DMS53 (cell line): ENCODE results near the gene RHCG.
"Not testable (repeated sequence)": the region's sequence is repeated elsewhere in the genome, so short reads cannot be mapped to it uniquely, and the experiment has no call there.

ENCODE experiments used
- DNase-seq: peaks from one replicate; lab custom pipeline; 2025; lab: John Stamatoyannopoulos, UW

Gene RHCG

DNA sequence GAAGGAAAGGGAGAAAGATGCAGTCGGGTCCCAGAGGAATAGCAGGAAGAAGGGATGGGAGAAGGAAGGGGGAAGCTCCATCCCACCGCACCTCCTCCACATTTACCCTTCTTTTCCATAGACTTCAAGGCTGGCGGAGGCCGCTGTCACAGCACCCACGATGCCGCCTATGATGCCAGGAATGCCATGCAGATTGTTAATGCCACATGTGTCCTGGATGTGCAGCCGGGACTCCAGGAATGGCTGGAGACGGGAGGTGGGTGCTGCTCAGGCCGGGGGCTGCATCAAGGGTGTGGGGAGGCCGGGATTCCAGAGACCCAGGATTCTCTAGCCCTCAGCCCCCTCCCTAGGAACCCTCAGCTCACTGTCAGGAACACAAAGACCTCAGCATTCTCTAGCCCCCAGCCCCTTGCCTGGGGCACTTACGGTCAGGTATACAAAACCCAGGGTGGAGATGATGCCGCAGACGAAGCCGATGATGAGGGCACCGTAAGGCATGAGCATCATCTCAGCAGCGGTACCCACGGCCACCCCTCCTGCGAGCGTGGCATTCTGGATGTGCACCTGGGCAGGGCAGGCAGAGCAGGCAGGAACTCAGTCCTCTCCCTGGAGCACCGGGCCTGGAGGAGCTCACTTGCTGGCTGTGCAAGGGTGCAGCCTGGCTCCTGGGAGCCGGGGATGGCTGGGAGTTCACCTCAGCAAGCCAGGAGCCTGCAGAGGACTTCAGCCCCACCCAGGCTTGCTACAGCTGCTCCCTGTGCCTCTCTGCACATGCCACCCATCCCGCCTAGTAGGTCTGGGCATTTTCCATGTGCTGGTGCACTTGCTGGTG is 18.8 kb downstream of the RHCG start:
- no peak for DNase-seq

DNA sequence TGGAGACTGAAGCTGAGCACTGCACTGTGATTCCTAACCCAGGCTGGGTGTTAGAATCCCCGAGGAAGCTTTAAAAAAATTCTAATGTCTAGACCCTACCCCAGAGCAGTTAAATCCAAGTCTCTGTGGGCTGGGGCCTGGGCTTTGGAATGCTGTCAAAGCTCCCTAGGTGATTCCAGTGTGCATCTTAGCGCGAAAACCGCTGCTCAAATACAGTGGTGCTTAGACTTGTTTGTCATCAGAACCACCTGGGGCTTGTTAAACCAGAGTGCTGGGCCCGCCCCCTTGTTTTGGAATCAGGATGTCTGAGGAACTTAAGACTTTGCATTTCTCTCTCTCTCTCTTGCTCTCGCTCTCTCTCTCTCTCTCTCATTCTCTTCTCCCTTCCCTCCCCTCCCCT is 20.7 kb downstream of the RHCG start:
- DNase-seq: peak; percentile 7

DNA sequence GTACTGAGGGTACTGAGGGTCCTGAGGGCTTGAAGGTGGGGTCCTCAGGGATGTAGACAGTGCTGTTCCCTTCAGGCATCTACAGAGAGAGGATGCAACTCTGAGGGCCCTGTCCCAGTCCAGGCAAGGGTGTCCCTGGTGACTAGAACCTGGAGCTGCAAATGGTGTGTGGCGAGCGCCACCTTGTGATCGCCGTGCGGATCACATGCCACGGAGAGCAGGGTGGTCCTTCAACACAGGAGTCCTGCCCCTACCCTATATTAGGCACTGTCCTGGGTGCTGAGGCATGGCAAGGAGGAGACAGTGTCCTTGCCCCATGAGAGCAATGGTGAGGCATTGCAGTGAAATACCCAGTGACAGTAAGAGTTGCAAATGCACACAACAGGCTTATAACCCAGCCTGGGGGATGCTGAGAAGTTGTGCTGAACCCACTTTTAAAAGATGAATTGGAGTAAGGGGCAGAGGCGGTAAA is 23.6 kb downstream of the RHCG start:
- peak; percentile 70 for DNase-seq

DNA sequence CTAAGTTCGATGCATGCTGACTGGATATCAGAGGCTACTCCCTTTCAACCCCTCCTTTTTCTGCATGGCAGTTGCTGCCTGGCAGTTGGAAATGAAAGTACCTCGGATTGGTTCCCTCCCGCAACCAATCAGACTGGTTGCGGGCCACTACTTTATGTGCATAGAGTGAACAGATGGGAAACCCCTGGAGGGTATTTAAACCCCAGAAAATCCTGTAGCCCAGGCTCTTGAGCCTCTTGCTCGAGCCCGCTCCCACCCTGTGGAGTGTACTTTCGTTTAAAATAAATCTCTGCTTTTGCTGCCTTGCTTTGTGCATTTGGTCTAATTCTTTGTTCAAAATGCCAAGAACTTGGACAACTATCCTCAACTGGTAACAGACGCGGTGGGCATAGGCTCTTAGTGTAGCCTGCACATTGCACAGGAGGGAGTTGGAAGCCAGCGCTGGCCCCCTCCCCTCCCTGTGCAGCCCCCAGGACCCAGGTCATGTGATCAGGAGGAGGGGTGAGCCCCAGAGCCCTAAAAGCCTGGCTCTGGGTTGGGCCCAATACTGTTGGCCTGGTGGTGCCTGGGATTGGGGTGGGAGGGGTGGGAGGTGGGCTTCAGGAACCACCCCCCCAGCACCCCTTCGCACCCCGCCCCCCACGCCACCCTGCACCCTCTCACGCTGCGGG is 26.8 kb downstream of the RHCG start:
- no peak for DNase-seq

DNA sequence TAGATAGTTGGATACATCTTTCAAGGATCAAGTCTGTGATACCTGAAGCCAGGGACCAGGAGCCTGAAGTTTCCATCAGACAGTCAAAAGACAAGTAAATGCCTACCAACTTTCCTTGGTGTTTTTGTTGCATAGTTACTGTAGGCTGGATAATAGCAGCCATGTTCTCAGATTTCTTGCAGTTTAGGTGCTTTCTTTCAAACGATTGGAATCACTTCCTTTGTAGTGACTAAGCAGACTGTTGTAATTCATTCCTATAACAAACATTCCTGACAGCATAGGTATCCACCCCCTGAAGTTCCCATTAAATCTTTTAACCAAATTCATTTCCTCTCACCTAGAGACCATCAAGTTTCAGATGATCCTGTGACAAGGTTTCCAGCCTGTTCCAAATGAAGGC is 27.6 kb downstream of the RHCG start:
- DNase-seq: not testable (repeated sequence)

DNA sequence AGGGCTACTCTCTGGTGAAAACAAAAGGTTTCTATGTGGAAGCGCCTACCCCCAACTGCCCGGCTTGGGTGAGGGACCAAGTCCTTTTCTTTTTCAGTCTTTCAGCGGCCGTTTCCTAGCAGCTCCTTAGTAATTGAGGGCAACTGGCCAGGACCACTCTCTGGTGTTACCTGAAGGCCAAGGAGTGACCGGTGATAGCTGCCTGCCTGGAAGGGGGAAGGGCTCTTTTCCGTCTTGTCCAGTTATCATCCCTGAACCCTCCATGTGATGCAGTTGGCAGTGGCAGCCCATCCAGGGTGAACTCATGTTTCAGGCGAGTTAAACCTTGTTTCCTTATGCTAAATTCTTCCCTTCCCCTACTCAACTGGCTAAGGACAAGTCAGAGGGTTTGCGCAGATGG is 33.3 kb downstream of the RHCG start:
- no peak for DNase-seq

DNA sequence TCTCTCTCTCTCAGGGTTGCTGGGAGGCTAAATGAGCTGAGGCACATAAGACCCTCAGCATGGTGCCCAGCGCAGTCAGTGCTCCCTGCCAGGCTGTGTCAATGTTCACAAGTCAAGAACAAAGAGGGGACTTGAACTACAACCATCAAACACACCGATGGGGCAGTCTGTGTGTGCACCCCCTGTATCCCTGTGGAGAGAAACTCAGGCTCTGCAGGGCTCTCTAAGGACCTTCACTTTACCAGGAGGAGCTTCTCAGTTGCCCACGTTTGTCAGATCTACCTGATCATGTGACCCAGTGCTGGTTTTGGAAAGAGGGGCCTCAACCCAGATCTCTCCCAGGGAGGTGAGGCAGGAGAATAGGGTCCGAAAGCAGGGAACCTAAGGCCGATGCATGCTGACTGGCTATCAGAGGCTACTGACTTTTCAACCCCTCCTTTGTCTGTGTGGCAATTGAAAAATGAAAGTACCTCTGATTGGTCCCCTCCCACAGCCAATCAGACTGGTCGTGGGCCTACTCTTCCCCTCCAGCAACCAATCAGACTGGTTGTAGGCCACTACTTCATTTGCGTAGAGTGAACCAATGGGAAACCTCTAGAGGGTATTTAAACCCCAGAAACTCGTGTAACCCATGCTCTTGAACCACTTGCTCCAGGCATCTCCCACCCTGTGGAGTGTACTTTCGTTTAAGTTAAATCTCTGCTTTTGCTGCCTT is 34.0 kb downstream of the RHCG start:
- peak; percentile 5 for DNase-seq

DNA sequence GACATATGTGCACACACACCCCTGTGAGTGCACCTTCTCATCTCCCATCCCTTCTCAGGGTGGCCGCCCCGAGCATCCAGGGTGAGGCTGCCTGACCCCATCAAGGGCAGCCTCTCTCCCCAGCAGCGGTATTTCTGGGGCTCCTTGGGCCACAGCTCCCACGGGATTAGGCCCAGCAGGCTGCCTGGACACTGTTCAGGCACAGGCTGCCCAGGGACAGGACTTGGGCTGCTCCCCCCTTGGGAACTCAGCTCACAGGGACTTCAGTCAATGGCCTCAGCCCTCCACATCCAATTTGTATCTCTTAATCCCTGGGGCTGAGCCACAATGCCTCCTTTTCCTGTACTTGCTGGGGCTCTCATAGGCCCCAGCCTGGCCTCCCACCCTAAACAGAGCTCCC is 35.0 kb downstream of the RHCG start:
- DNase-seq: no peak

DNA sequence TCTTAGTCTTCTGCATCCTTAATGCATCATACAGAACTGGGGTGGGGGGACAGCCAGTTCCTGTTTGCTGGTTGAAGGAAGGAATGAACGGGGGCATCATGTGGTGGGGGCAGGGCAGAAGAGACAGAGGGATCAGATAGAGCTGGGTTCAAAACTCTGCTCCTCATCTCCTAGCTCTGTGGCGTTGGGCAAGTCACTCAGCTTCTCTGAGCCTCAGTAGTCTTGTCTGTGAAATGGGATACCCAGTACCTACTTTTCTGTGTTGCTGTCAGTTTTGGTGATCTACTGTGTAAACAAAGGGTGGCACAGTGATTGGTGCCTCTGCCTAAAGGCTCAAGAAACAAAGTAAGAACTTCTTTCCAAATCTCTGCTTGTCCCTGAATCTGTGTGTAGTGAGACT is 36.3 kb downstream of the RHCG start:
- no peak for DNase-seq

DNA sequence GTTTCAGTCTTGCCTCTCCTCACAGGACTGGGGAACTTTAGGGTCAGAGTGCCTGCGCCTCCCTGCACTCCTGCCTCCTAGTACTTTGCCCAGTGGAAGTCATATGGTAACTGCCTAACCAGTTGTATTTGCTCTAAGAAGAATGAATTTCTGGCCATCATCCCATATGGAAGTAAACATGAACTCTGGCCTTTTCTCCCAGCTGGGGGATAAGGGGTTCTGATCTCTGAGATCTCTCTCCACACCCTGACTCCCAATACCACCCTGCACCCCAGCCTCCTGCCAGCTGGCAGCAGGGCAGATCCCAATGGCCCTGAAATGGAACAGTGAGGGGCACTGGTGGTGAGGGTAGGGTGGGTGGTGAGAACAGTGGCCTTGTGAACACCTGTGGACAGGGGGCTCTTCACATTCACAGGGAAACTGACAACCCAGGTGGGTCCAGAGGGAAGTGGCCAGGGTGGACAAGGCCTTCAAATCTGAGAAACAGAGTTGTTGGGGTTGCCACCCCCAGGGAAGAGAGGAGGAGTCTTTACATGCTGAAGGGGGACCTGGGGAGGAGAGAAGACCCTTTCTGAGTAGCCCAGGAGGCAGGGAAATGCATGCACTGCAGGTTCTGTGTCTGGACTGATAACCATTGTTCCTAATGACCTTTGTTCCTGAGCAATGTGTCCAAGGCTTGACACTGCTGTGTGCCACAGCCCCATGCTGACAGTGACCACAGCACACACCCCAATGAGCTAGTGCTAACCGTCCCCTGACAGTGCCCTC is 36.9 kb downstream of the RHCG start:
- no peak for DNase-seq

DNA sequence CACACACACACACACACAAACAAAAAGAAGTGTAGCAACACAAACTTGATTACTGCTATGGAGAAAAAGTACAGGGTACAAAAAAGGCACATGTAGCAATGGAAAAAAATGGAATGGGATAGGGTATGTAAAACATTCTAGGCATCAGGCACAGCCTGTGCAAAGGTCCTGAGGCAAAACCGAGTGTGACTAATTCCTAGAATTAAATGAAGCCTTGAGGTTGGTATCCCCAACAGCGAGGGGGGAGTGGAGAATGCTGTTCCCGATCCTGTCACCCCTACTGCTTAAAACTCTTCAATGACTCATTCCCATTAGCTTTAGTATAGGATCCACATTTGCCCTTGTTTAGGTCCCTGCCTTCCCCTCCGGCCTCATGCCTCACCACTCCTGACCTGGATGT is 37.9 kb downstream of the RHCG start:
- no peak for DNase-seq

DNA sequence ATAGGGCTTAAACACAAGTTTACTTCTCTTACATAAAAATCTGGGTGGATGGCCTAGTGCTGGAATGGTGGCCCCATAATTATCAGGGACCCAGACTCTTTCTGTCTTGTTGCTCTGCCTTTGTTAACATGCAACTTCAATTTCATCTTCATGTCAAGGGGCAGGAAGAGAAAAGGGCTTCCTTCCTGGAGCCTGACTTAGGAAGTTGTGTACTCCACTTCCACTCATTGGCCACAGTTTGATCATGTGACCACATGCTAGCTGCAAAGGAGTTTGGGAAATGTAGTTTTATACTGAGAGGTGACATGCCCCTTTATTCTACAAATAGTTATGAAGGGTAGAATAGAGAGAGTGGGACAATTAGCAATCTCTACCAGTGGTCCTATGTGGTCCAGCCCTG is 39.3 kb downstream of the RHCG start:
- DNase-seq: peak; percentile 60

DNA sequence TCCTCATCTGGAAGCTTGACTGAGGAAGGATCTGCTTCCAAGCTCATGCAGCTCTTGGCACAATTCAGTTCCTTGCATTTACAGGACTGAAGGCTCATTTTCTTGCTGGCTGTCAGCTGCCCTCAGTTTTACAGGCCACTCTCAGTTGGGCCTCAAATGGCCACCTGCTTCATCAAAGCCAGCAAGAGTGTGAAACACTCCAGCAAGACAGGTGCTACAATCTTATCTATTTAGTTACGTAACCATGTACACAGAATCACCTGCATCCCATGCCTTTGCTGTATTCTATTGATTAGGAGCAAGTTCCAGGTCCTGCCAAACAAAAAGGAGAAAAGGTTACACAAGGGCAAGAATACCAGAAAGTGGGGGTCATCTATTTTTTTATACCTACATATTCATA is 40.8 kb downstream of the RHCG start:
- DNase-seq: peak; percentile 54

DNA sequence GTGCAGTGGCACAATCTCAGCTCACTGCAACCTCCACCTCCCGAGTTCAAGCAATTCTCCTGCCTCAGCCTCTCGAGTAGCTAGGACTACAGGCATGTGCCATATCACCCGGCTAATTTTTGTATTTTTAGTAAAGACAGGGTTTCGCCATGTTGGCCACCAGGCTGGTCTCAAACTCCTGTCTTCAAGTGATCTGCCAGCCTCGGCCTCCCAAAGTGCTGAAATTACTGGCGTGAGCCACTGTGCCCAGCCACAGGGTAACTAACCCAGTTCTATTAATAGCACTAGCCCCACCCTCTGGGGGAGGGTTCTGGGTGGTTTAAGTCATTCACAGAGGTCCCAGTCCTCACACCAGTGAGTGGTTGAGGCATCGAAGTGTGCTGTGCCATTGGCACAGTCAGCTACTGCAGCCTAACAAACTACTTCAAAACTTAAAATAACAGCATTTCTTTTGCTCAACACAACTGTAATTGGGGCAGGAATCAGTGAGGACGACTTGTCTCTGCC is 44.0 kb downstream of the RHCG start:
- DNase-seq: no peak

DNA sequence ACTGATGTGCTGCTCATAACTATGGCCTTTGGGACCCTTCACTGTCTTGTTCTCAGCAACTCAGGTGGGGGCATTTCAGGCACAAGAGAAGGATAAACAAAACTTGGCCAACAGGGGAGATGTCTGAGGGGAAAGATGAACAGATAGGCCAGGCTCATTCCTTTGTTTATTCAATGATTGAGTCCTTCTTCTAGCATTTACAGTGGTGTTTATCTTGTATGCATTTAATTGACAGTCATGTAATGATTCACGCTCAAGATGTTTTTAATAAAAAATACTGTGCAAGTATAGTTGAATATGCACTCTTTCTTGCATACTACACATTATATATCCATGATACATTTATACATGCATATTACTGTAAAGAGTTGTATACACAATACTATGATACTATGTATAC is 44.5 kb downstream of the RHCG start:
- no peak for DNase-seq

DNA sequence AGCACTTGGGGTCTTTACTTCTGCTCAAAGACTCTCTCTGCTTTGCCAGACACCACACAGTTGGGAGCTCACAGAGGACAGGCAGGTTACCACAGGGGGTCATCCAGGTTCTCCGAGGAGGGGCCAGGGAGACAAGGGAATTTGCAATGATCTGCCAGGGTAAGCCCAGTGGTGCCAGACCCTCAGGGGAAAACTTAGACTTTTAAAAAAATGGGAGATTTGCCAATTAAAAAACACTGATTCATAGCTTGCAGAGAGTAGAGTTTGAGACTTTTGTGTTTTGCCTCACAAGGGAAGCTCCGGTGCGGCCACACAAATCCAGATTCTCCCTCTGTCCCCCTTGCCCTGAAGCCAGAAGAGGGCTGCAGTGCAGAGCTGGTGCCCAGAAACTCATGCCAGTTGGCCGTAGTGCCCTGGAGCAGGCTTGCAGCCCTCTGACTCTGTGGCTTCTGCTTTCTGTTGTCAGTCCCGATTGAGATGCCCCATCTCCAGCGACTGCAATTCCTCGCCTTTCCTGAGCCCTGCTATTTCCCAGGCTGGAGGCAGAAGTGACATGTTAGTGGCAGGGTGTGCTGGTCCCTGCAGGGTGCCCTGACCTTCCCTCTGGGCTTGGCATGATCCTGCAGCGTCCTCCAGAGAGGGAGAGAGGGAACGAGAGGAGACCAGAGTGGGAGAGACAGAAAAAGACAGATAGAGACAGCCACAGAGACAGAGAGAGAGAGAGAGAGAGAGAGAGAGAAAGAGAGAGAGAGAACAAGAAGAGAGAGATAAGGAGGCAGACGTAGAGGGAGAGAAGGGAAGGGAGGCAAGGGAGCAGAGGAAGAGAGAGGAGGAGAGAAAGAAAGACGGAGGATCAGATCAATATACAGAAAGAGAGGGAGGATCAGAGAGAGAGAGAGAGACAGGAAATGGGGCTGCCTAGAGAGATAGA is 46.0 kb downstream of the RHCG start:
- DNase-seq: no peak

DNA sequence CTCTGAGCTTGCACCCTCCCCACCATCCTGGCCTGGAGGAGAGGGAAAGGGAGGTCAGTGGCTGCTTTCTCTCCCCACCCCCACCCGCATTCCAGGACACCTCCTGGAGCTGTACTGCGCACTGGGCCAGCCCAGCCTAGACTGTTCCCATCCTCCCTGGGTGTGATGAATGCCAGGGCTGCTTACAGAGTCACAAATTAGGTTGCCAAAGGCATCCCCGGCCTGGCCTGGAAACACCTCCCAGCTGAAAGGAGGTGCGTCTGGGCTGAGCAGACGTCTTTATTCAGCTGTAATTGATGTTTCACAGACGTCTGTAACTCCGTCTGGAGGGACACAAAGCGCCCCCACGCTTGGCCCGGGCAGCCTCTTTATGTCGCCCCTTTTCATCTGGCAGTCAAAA is 47.6 kb downstream of the RHCG start:
- DNase-seq: no peak

DNA sequence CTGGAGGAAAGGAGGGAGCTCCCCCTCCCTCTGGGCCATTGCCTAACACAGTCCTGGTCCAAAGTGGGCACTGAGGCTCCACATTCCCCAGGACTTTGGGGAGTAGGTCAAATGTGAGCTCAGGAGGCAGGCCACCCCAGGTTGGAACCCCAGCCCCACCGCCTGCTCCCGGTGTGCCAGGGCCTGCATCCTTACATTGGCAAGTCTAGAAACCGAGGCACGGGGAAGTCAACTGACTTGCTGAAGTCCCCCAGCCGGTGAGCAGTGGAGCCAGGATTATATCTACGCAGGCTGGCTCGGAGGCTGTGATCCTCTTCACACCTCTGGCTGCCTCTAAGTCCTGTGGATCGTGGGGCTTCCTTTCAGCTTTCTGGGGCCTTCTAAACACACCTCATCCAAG is 48.7 kb downstream of the RHCG start:
- DNase-seq: no peak

DNA sequence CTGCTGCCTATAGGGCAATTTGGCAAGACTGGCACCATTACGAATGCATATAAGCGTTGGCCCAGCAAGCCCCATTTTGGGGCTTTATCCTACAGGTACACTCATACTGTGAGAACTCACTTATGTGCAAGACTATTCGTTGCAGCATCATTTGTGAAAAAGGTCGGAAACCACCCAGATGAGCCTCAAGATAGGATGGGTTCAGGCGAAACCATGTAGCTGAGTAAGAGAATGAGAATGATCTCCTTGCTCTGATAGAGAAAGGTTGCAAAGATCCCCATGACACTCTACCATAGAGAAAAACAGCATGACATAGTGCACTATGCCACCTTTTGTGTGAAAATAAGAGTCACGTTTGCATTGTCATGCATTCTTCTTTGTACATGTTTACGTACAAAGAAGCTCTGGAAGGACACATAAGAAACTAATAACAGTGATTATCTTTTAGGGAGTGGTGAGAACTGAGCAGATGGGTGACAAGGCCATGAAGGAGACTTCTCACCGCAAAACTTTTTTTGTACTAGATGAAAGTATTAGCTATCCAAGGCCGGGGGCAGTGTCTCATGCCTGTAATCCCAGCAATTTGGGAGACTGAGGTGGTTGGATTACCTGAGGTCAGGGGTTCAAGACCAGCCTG is 50.0 kb downstream of the RHCG start:
- DNase-seq: no peak

DNA sequence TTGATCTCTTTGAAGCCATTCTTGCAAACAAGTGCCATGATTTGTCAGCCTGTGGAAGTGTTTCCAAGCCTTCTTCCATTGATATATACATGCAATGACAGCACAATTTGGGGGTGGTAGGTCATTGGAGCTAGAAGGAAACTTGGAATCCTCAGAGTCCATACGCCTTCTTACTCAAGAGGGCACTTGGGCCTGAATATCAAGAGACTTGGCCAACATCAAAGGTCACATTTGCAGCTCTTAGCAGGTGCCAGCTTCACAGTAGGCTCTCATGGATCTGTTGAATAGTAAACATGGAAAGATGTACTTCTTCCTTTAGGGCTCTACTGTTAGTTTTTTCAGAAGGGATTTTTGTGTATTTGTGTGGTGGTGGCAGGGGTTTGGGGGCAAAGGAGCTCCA is 50.9 kb downstream of the RHCG start:
- DNase-seq: no peak
